NCI-H526 treated with DMSO at 0.1 percent for 48 hours (cell line): Measurements from ENCODE around the gene RASGRF1.

Experiments used
- DNase-seq: peaks from one replicate; lab custom pipeline; 2025; lab: John Stamatoyannopoulos, UW

The RASGRF1 gene

GRCh38 chr15:79067969-79068368, 22.6 kb downstream of the RASGRF1 start:
- DNase-seq = no peak

GRCh38 chr15:79067072-79067833, 23.3 kb downstream of the RASGRF1 start:
- DNase-seq = no peak

- DNase-seq = no peak
These were observed 24.0 kb downstream of the RASGRF1 start for GRCh38 chr15:79066391-79067071.

- DNase-seq = no peak
These were observed 24.7 kb downstream of the RASGRF1 start for GRCh38 chr15:79065706-79066376.

GRCh38 chr15:79065361-79065705, 25.2 kb downstream of the RASGRF1 start:
- DNase-seq = no peak

- no peak for DNase-seq
These were observed 26.1 kb downstream of the RASGRF1 start for GRCh38 chr15:79064496-79064895.

GRCh38 chr15:79060175-79060574, 30.4 kb downstream of the RASGRF1 start:
- DNase-seq = no peak

GRCh38 chr15:79059081-79059572, 31.5 kb downstream of the RASGRF1 start:
- no peak for DNase-seq

- DNase-seq = no peak
These were observed 32.2 kb downstream of the RASGRF1 start for GRCh38 chr15:79058260-79058850.

GRCh38 chr15:79057050-79057449, 33.5 kb downstream of the RASGRF1 start:
- DNase-seq = no peak

- DNase-seq = no peak
These were observed 36.2 kb downstream of the RASGRF1 start for GRCh38 chr15:79054350-79054749.

- DNase-seq = no peak
These were observed 36.7 kb downstream of the RASGRF1 start for GRCh38 chr15:79053894-79054293.

- DNase-seq = no peak
These were observed 38.4 kb downstream of the RASGRF1 start for GRCh38 chr15:79051941-79052731.

- DNase-seq = no peak
These were observed 39.6 kb downstream of the RASGRF1 start for GRCh38 chr15:79051029-79051428.

- no peak for DNase-seq
These were observed 40.2 kb downstream of the RASGRF1 start for GRCh38 chr15:79050341-79050740.

- DNase-seq = no peak
These were observed 41.2 kb downstream of the RASGRF1 start for GRCh38 chr15:79049416-79049815.

- DNase-seq = no peak
These were observed 42.7 kb downstream of the RASGRF1 start for GRCh38 chr15:79047676-79048439.

- no peak for DNase-seq
These were observed 43.7 kb downstream of the RASGRF1 start for GRCh38 chr15:79046691-79047404.

GRCh38 chr15:79045041-79045440, 45.5 kb downstream of the RASGRF1 start:
- no peak for DNase-seq

GRCh38 chr15:79042213-79042928, 48.2 kb downstream of the RASGRF1 start:
- no peak for DNase-seq
